BE2C (cell line): ENCODE results near the gene KCNK5.

ENCODE experiments used
- DNase-seq: peaks from one replicate; pipeline ENCODE4 v3.0.0-alpha.2; 2020
- H3K27me3 ChIP-seq: fragments of 250-450 bp; sonication (Bioruptor Pico); 2 replicates; pipeline ENCODE4 v1.5.1; 2020; ENCODE audit warnings: mild to moderate bottlenecking
- H3K36me3 ChIP-seq: fragments of 250-450 bp; sonication (Bioruptor Pico); 2 replicates; pipeline ENCODE4 v1.5.1; 2020; ENCODE audit warnings: mild to moderate bottlenecking
- H3K4me1 ChIP-seq: fragments of 250-450 bp; sonication (Bioruptor Pico); 2 replicates; pipeline ENCODE4 v1.5.1; 2020
- H3K4me3 ChIP-seq: 2 replicates; pipeline ENCODE4 v1.5.1; 2011; ENCODE audit warnings: low read depth, low read length
- H3K9me3 ChIP-seq: fragments of 250-450 bp; sonication (Bioruptor Pico); 2 replicates; pipeline ENCODE4 v1.5.1; 2020
- CTCF ChIP-seq: IDR thresholded peaks from 2 replicates; pipeline ENCODE4 v1.5.1; 2012; ENCODE audit warnings: mild to moderate bottlenecking, low read depth, low read length

The KCNK5 gene

GRCh38 chr6:39189915-39190544, 39.2 kb downstream of the KCNK5 start:
- H3K27me3 ChIP-seq = no peaks in the 10 kb centered on the region
- H3K4me1 ChIP-seq = no peaks in the 10 kb centered on the region
- DNase-seq = peak; percentile 46
- H3K36me3 ChIP-seq = no peaks in the 10 kb centered on the region
- H3K9me3 ChIP-seq = no peaks in the 10 kb centered on the region
- H3K4me3 ChIP-seq = no peak overlapping the region
- TF ChIP-seq CTCF = peak; percentile 52

- no peaks in the 10 kb centered on the region for H3K4me1 ChIP-seq
- no peaks in the 10 kb centered on the region for H3K27me3 ChIP-seq
- DNase-seq = no peak
- no peaks in the 10 kb centered on the region for H3K36me3 ChIP-seq
- H3K9me3 ChIP-seq = no peaks in the 10 kb centered on the region
- TF ChIP-seq CTCF = no peak
- H3K4me3 ChIP-seq = no peak overlapping the region
Measured at GRCh38 chr6:39189131-39189530, 40.1 kb downstream of the KCNK5 start.

GRCh38 chr6:39188571-39188970, 40.7 kb downstream of the KCNK5 start:
- no peak overlapping the region for H3K4me3 ChIP-seq
- no peaks in the 10 kb centered on the region for H3K9me3 ChIP-seq
- H3K4me1 ChIP-seq = no peaks in the 10 kb centered on the region
- H3K36me3 ChIP-seq = no peaks in the 10 kb centered on the region
- DNase-seq = no peak
- TF ChIP-seq CTCF = no peak
- H3K27me3 ChIP-seq = no peaks in the 10 kb centered on the region

GRCh38 chr6:39188098-39188450, 41.2 kb downstream of the KCNK5 start:
- no peak for DNase-seq
- Histone ChIP-seq H3K4me3 (no peak overlapping the region), H3K27me3 (no peaks in the 10 kb centered on the region), H3K4me1 (no peaks in the 10 kb centered on the region), H3K36me3 (no peaks in the 10 kb centered on the region), H3K9me3 (no peaks in the 10 kb centered on the region)
- no peak for TF ChIP-seq CTCF

GRCh38 chr6:39184906-39185580, 44.2 kb downstream of the KCNK5 start:
- no peaks in the 10 kb centered on the region for H3K4me1 ChIP-seq
- H3K36me3 ChIP-seq = no peaks in the 10 kb centered on the region
- TF ChIP-seq CTCF = no peak
- DNase-seq = no peak
- H3K4me3 ChIP-seq = no peak overlapping the region
- no peaks in the 10 kb centered on the region for H3K9me3 ChIP-seq
- H3K27me3 ChIP-seq = no peaks in the 10 kb centered on the region

- H3K27me3 ChIP-seq = no peaks in the 10 kb centered on the region
- TF ChIP-seq CTCF = no peak
- H3K9me3 ChIP-seq = 0 out of 2 replicates have a peak, but pooled peaks cover 1% of the 10 kb centered on the region
- DNase-seq = no peak
- no peaks in the 10 kb centered on the region for H3K4me1 ChIP-seq
- no peaks in the 10 kb centered on the region for H3K36me3 ChIP-seq
- H3K4me3 ChIP-seq = no peak overlapping the region
Measured at GRCh38 chr6:39182604-39183003, 46.7 kb downstream of the KCNK5 start.
